K562 (cell line): ENCODE results near the gene RNF227. TPM values are rescaled to one million over a fixed set of nuclear protein-coding genes. Genes with fewer than 3 reads are reported as not detected.

Experiments
- ATAC-seq: fragments of 200-7000 bp; cut with Tn5 transposase; 3 replicates; pipeline ENCODE4 v1.9.1; 2020; ENCODE audit warnings: moderate library complexity
- BruUV-seq: library from RNA; stranded (reverse); fragments of 400-500 nt; replicated peaks from 2 replicates; lab custom pipeline; 2021; lab: Mats Ljungman, UMichigan
- CTCF ChIA-PET: fragments of 300-600 bp; formaldehyde crosslinking; extraction: SDS; loops from one replicate; lab custom pipeline; 2021; ENCODE audit warnings: low intra/inter-chr PET ratio; lab: Yijun Ruan, JAX
- POLR2A ChIA-PET: fragments of 300-600, 350-650 bp; sonication (Branson Sonifier 250); formaldehyde crosslinking; extraction: SDS; loops from one replicate; lab custom pipeline; 2021; ENCODE audit warnings: antibody characterized with exemption, inconsistent platforms; lab: Yijun Ruan, JAX
- DNase-seq, 4 experiments: peaks; one replicate each; pipeline versions ENCODE4 v3.0.0 to v3.0.0-alpha.2; 2011 to 2018; ENCODE audit warnings: low spot score in 3 of 4, mixed read lengths in 3 of 4; ENCODE audit errors: extremely low read depth in 1 of 4
- FAIRE-seq: peaks from 2 replicates; lab custom pipeline; 2011; peaks lifted over from hg19 to GRCh38; lab: Jason Lieb, UNC
- H2AFZ ChIP-seq: 2 replicates; pipeline ENCODE4 v1.6.0; 2011; ENCODE audit warnings: low read depth, low read length, control low read depth, inconsistent platforms
- H3K27ac ChIP-seq: fragments of 200-600 bp; 3 replicates; pipeline ENCODE4 v1.8.0; 2011; ENCODE audit warnings: low read depth, mild to moderate bottlenecking, control low read depth, inconsistent platforms, low read length, moderate library complexity, mixed read lengths; ENCODE audit errors: extremely low read depth
- H3K27me3 ChIP-seq, 2 experiments: fragments of 300-600 bp in 1 of 2; 2 replicates in 1 of 2; 3 replicates in 1 of 2; pipeline versions ENCODE4 v1.6.0 to v1.8.0; 2011; ENCODE audit warnings: inconsistent platforms in 2 of 2, low read length in 2 of 2, mild to moderate bottlenecking in 1 of 2, mixed read lengths in 1 of 2, moderate library complexity in 1 of 2; ENCODE audit not compliant: control insufficient read depth in 2 of 2, insufficient read depth in 2 of 2
- H3K36me3 ChIP-seq: fragments of 300-600 bp; 3 replicates; pipeline ENCODE4 v1.8.0; 2011; ENCODE audit warnings: mild to moderate bottlenecking, low read length, inconsistent platforms; ENCODE audit not compliant: control insufficient read depth, insufficient read depth
- H3K4me1 ChIP-seq, 2 experiments: fragments of 200-600 bp in 1 of 2; replicated peaks in 1 of 2; 2 replicates in 1 of 2; 3 replicates in 1 of 2; pipeline versions ENCODE4 v1.5.1 to v1.8.0; 2011; ENCODE audit warnings: inconsistent platforms in 2 of 2, low read length in 2 of 2, mild to moderate bottlenecking in 1 of 2, mixed read lengths in 1 of 2, moderate library complexity in 1 of 2; ENCODE audit not compliant: control insufficient read depth in 2 of 2, insufficient read depth in 2 of 2
- H3K4me2 ChIP-seq: 2 replicates; pipeline ENCODE4 v1.6.1; 2011; ENCODE audit warnings: low read length, control low read depth, inconsistent platforms, mixed read lengths; ENCODE audit not compliant: insufficient read depth
- H3K4me3 ChIP-seq: fragments of 200-600 bp; sonication (generic), shearing (Covaris generic); 2 replicates; pipeline ENCODE4 v1.5.1; 2016; ENCODE audit warnings: control low read depth, inconsistent platforms
- H3K79me2 ChIP-seq: fragments of 200-600 bp; 3 replicates; pipeline ENCODE4 v1.8.0; 2011; ENCODE audit warnings: low read length, inconsistent platforms; ENCODE audit not compliant: control insufficient read depth, insufficient read depth
- H3K9ac ChIP-seq, 2 experiments: 2 replicates each; pipeline versions ENCODE4 v1.6.0 to v1.6.1; 2011; ENCODE audit warnings: low read depth in 2 of 2, low read length in 2 of 2, control low read depth in 1 of 2, inconsistent platforms in 1 of 2, mild to moderate bottlenecking in 1 of 2, mixed read lengths in 1 of 2; ENCODE audit not compliant: insufficient read depth in 1 of 2
- H3K9me1 ChIP-seq: one replicate; pipeline ENCODE4 v1.6.0; 2011; ENCODE audit warnings: inconsistent platforms, mild to moderate bottlenecking, low read length, moderate library complexity; ENCODE audit not compliant: control insufficient read depth, insufficient read depth
- H3K9me3 ChIP-seq: replicated peaks from 2 replicates; pipeline ENCODE4 v1.5.1; 2011; ENCODE audit warnings: low read depth, low read length, inconsistent platforms; ENCODE audit not compliant: control insufficient read depth, insufficient read depth
- H4K20me1 ChIP-seq: replicated peaks from 2 replicates; pipeline ENCODE4 v1.6.1; 2011; ENCODE audit warnings: low read length, inconsistent platforms, mixed read lengths; ENCODE audit not compliant: control insufficient read depth, insufficient read depth
- C11orf30 ChIP-seq: fragments of 450-650 bp; IDR thresholded peaks from 2 replicates; pipeline ENCODE4 v1.6.1; 2016; ENCODE audit warnings: low read depth, mild to moderate bottlenecking
- FOS ChIP-seq: IDR thresholded peaks from 3 replicates; pipeline ENCODE4 v1.6.1; 2011; ENCODE audit not compliant: insufficient read length; ENCODE audit errors: extremely low read depth
- FUS ChIP-seq: fragments of 200-400 bp; formaldehyde crosslinking; optimal IDR thresholded peaks from 2 replicates; pipeline ENCODE3; 2017; ENCODE audit warnings: low read depth, low read length
- GATAD2B ChIP-seq: fragments of 450-650 bp; IDR thresholded peaks from 2 replicates; pipeline ENCODE4 v1.6.1; 2017; ENCODE audit warnings: mild to moderate bottlenecking, borderline replicate concordance
- HCFC1 ChIP-seq: IDR thresholded peaks from 2 replicates; pipeline ENCODE4 v1.6.1; 2012; ENCODE audit warnings: low read depth, low read length, improper control_type of control experiment
- HMGN3 ChIP-seq: IDR thresholded peaks from 2 replicates; pipeline ENCODE4 v1.6.1; 2011; ENCODE audit warnings: borderline replicate concordance, low read depth, mild to moderate bottlenecking, mixed read lengths, low read length; ENCODE audit not compliant: insufficient read length; ENCODE audit errors: extremely low read depth
- MAZ ChIP-seq, 2 experiments: fragments of 450-650 bp in 1 of 2; sonication (generic) in 1 of 2; formaldehyde crosslinking; IDR thresholded peaks in 1 of 2; conservative IDR thresholded peaks in 1 of 2; 2 replicates each; pipeline versions ENCODE4 v1.4.0 to v1.5.0; 2020; ENCODE audit warnings: mild to moderate bottlenecking in 1 of 2, missing genetic modification reagents in 1 of 2
- SPI1 ChIP-seq: IDR thresholded peaks from 2 replicates; pipeline ENCODE4 v1.6.1; 2011; ENCODE audit warnings: low read depth, low read length, control low read depth, borderline replicate concordance
- TCF7 ChIP-seq: sonication (generic); IDR thresholded peaks from 2 replicates; pipeline ENCODE4 v1.6.1; 2016; ENCODE audit warnings: antibody characterized with exemption, borderline replicate concordance
- ZNF609 ChIP-seq: sonication (generic); formaldehyde crosslinking; IDR thresholded peaks from 2 replicates; pipeline ENCODE4 v1.8.1; 2023; ENCODE audit warnings: missing genetic modification reagents, mild to moderate bottlenecking, borderline replicate concordance
- WGBS: fragments of 100-300 bp; shearing (Covaris generic); methylation state at CpG from one replicate; pipeline ENCODE4 v1.1.6; 2016; ENCODE audit warnings: low coverage, mixed read lengths; ENCODE audit not compliant: insufficient coverage; ENCODE audit errors: missing lambda C conversion rate; 5-methylcytosine and 5-hydroxymethylcytosine counted together
- in situ Hi-C: fragments of 300-500 bp; cut with MboI; formaldehyde crosslinking; loops from 4 replicates; pipeline ENCODE4 v1.15.0; 2018; ENCODE audit warnings: inconsistent platforms, mixed read lengths
- intact Hi-C: fragments of 100-400 bp; cut with micrococcal nuclease; formaldehyde crosslinking; loops from 2 replicates; pipeline ENCODE4 v1.14.2; 2022
- polyA plus RNA-seq, 8 experiments: library from polyadenylated mRNA; depleted of rRNA in 4 of 8; stranded (reverse) in 5 of 8; unstranded in 3 of 8; fragments of >200 nt; fragmentation: Nextera tagmentation in 2 of 8; fragmentation: Illumina TruSeq in 1 of 8; extraction: Ambion mirVana in 2 of 8; extraction: Trizol in 1 of 8; gene quantifications; 2 replicates each; pipeline versions ENCODE4 v1.2.1 to v1.2.3, GENCODE V29; 2011 to 2014; ENCODE audit warnings: inconsistent platforms in 1 of 8, missing spikeins in 1 of 8
- total RNA-seq, 7 experiments: library from RNA; depleted of rRNA in 6 of 7; stranded (reverse); fragments of >200 nt in 6 of 7; fragmentation: Illumina TruSeq in 2 of 7; extraction: Trizol in 2 of 7; gene quantifications; 2 replicates each; pipeline versions ENCODE4 v1.2.1 to v1.2.3, GENCODE V29; 2011 to 2021; ENCODE audit warnings: low replicate concordance in 1 of 7
- TF ChIP-seq, protein P1 (sequence below), 2 experiments: fragments of 150-350 bp in 1 of 2; IDR thresholded peaks; 2 replicates each; pipeline ENCODE4 v1.6.1; 2012 to 2016; ENCODE audit warnings: low read depth in 2 of 2, low read length in 2 of 2, mild to moderate bottlenecking in 1 of 2, moderate library complexity in 1 of 2

Gene RNF227
- total and polyA plus RNA-seq, 9 of the 15 experiments (the other 6 are each of a cell fraction or from before 2014, with no cell fraction given) = 1.1 to 6.7 (median 2.3) TPM

DNA sequence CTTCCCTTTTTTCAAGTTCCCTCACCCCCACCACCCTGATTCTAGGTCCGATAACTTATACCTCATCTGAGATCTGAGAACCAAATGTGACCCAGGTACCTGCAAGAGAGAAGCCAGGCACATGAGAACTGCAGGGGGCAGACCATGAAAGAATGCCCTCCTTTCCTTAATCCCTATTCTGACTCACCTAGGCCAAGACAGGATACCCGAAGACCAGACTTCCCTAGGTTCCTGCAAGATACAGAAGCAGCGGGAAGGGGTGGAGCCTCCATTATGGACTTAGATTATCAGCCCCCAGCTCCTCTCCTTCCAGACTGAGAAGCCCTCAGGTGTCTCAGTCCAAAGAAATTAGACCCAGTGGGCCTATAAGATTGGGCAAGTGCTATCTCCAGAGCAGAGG, 11.5 kb upstream of the RNF227 start:
- no peak for FAIRE-seq
- Histone ChIP-seq H3K79me2 (peaks cover 16% of the 10 kb centered on the region), H3K9ac (no peak overlapping the region), H3K4me1 (peaks cover 0 to 18% of the 10 kb centered on the region in 2 experiments; a peak in 3 of 5 replicates), H4K20me1 (no peaks in the 10 kb centered on the region; the same call in 1 of the 2 replicates), H3K4me2 (no peak overlapping the region), H3K27me3 (no peaks in the 10 kb centered on the region), H3K9me1 (no peaks in the 10 kb centered on the region), H2AFZ (no peak overlapping the region), H3K27ac (no peak overlapping the region), H3K9me3 (no peaks in the 10 kb centered on the region), H3K36me3 (0 out of 3 replicates have a peak, but pooled peaks cover 3% of the 10 kb centered on the region), H3K4me3 (no peak overlapping the region)
- BruUV-seq = no TSS peak
- 54% methylated on average over 2 of the region's 3 CpGs for WGBS
- CTCF ChIA-PET = no interaction called here
- POLR2A ChIA-PET = no interaction called here
- no peak for ATAC-seq
- DNase-seq = no peak
- in situ Hi-C loops = no loop called here
- TF ChIP-seq C11orf30 (no peak), TCF7 (no peak), HMGN3 (no peak), FUS (no peak), FOS (no peak), SPI1 (peak; percentile 89), GATAD2B (no peak), MAZ (CRISPR knock-in tag; conservative IDR thresholded peaks at IDR 0.05 in 1 of 2, IDR thresholded peaks at IDR 0.05 in 1 of 2) (0 out of 4 replicates have a peak, but pooled peaks of 1 of the 2 experiments have one; percentile 18), HCFC1 (no peak), ZNF609 (CRISPR knock-in tag) (no peak)
- TF ChIP-seq, protein P1, sequence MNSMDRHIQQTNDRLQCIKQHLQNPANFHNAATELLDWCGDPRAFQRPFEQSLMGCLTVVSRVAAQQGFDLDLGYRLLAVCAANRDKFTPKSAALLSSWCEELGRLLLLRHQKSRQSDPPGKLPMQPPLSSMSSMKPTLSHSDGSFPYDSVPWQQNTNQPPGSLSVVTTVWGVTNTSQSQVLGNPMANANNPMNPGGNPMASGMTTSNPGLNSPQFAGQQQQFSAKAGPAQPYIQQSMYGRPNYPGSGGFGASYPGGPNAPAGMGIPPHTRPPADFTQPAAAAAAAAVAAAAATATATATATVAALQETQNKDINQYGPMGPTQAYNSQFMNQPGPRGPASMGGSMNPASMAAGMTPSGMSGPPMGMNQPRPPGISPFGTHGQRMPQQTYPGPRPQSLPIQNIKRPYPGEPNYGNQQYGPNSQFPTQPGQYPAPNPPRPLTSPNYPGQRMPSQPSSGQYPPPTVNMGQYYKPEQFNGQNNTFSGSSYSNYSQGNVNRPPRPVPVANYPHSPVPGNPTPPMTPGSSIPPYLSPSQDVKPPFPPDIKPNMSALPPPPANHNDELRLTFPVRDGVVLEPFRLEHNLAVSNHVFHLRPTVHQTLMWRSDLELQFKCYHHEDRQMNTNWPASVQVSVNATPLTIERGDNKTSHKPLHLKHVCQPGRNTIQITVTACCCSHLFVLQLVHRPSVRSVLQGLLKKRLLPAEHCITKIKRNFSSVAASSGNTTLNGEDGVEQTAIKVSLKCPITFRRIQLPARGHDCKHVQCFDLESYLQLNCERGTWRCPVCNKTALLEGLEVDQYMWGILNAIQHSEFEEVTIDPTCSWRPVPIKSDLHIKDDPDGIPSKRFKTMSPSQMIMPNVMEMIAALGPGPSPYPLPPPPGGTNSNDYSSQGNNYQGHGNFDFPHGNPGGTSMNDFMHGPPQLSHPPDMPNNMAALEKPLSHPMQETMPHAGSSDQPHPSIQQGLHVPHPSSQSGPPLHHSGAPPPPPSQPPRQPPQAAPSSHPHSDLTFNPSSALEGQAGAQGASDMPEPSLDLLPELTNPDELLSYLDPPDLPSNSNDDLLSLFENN (IDR thresholded peaks at IDR 0.05; ENCODE audit: low read depth in 2 of 2, low read length in 2 of 2) = no peak
- intact Hi-C loops = no loop called here
